H1 (cell line): ENCODE results near the gene TACC2. TPM values are rescaled to one million over a fixed set of nuclear protein-coding genes. Genes with fewer than 3 reads are reported as not detected.

Experiments
- CTCF ChIA-PET: fragments of 300-600 bp; sonication (Branson Sonifier 250); formaldehyde crosslinking; loops from one replicate; lab custom pipeline; 2021; ENCODE audit not compliant: partially characterized antibody; lab: Charles Lee
- POLR2A ChIA-PET: fragments of 300-600 bp; sonication (Branson Sonifier 250); formaldehyde crosslinking; loops from one replicate; lab custom pipeline; 2021; ENCODE audit warnings: inconsistent platforms; ENCODE audit not compliant: partially characterized antibody; lab: Charles Lee
- DNase-seq, 2 experiments: peaks; one replicate each; pipeline versions ENCODE4 v3.0.0 to v3.0.0-alpha.2; 2010 to 2022; ENCODE audit warnings: low spot score in 2 of 2, low read depth in 1 of 2, mixed read lengths in 1 of 2
- FAIRE-seq: peaks from 2 replicates; lab custom pipeline; 2011; peaks lifted over from hg19 to GRCh38; lab: Jason Lieb, UNC
- H2AFZ ChIP-seq: 2 replicates; pipeline ENCODE4 v1.8.1; 2012; ENCODE audit warnings: low read length, inconsistent platforms
- H2AK5ac ChIP-seq: 2 replicates; pipeline ENCODE4 v1.6.1; 2013; ENCODE audit warnings: low read depth, low read length
- H2BK120ac ChIP-seq: replicated peaks from 2 replicates; pipeline ENCODE3; 2013; ENCODE audit warnings: low read depth, low read length, inconsistent platforms
- H2BK12ac ChIP-seq: 2 replicates; pipeline ENCODE4 v1.6.1; 2013; ENCODE audit warnings: low read depth, low read length
- H2BK15ac ChIP-seq: 2 replicates; pipeline ENCODE4 v1.6.1; 2013; ENCODE audit warnings: low read length
- H2BK20ac ChIP-seq: 2 replicates; pipeline ENCODE4 v1.6.1; 2013; ENCODE audit warnings: low read length
- H2BK5ac ChIP-seq: 2 replicates; pipeline ENCODE4 v1.6.1; 2013; ENCODE audit warnings: low read depth, low read length
- H3K14ac ChIP-seq: 2 replicates; pipeline ENCODE4 v1.6.1; 2013; ENCODE audit warnings: inconsistent platforms; ENCODE audit not compliant: insufficient read length
- H3K18ac ChIP-seq: 2 replicates; pipeline ENCODE4 v1.6.1; 2013; ENCODE audit warnings: low read length; ENCODE audit errors: extremely low read depth
- H3K23ac ChIP-seq: 2 replicates; pipeline ENCODE4 v1.6.1; 2013; ENCODE audit warnings: inconsistent platforms; ENCODE audit not compliant: insufficient read length
- H3K23me2 ChIP-seq: 2 replicates; pipeline ENCODE4 v1.6.1; 2013; ENCODE audit warnings: low read depth, low read length
- H3K27ac ChIP-seq: 2 replicates; pipeline ENCODE4 v1.6.1; 2011; ENCODE audit warnings: low read depth, low read length, inconsistent platforms
- H3K27me3 ChIP-seq, 4 experiments: replicated peaks in 1 of 4; 1 replicate in 1 of 4; 2 replicates in 3 of 4; pipeline versions ENCODE4 v1.6.1 to v1.8.1; 2011 to 2013; ENCODE audit warnings: low read length in 3 of 4, mild to moderate bottlenecking in 3 of 4, inconsistent platforms in 2 of 4, mixed read lengths in 2 of 4, moderate library complexity in 1 of 4; ENCODE audit not compliant: control insufficient read depth in 3 of 4, insufficient read depth in 3 of 4; ENCODE audit errors: extremely low read depth in 1 of 4
- H3K36me3 ChIP-seq, 4 experiments: 2 replicates each; pipeline versions ENCODE4 v1.6.1 to v1.8.1; 2011 to 2013; ENCODE audit warnings: mild to moderate bottlenecking in 4 of 4, low read length in 3 of 4, moderate library complexity in 2 of 4, control low read depth in 1 of 4, inconsistent platforms in 1 of 4; ENCODE audit not compliant: insufficient read depth in 4 of 4, control insufficient read depth in 2 of 4
- H3K4ac ChIP-seq: replicated peaks from 2 replicates; pipeline ENCODE3; 2013; ENCODE audit warnings: low read length, low read depth, mixed read lengths, inconsistent platforms; ENCODE audit not compliant: insufficient read length
- H3K4me1 ChIP-seq, 4 experiments: replicated peaks in 1 of 4; 1 replicate in 1 of 4; 2 replicates in 3 of 4; pipeline versions ENCODE4 v1.6.1 to v1.8.1; 2011 to 2013; ENCODE audit warnings: low read length in 3 of 4, inconsistent platforms in 2 of 4, mixed read lengths in 1 of 4; ENCODE audit not compliant: insufficient read depth in 4 of 4, control insufficient read depth in 3 of 4
- H3K4me2 ChIP-seq, 2 experiments: 2 replicates each; pipeline versions ENCODE4 v1.6.1 to v1.8.1; 2011 to 2013; ENCODE audit warnings: low read depth in 2 of 2, low read length in 2 of 2, control low read depth in 1 of 2, inconsistent platforms in 1 of 2, mild to moderate bottlenecking in 1 of 2; ENCODE audit not compliant: insufficient read depth in 1 of 2
- H3K4me3 ChIP-seq, 4 experiments: fragments of 200-600, 300-600 bp in 1 of 4; sonication (generic), shearing (Covaris generic), sonication (Bioruptor Twin) in 1 of 4; 2 replicates each; pipeline versions ENCODE4 v1.5.1 to v1.8.1; 2011 to 2016; ENCODE audit warnings: low read length in 4 of 4, low read depth in 3 of 4, control low read depth in 2 of 4, inconsistent platforms in 2 of 4, mild to moderate bottlenecking in 2 of 4, mixed read lengths in 1 of 4, moderate library complexity in 1 of 4; ENCODE audit not compliant: insufficient read depth in 2 of 4; ENCODE audit errors: extremely low read depth in 1 of 4
- H3K56ac ChIP-seq: replicated peaks from 2 replicates; pipeline ENCODE3; 2013; ENCODE audit warnings: low read depth, mild to moderate bottlenecking, mixed read lengths, low read length, inconsistent platforms; ENCODE audit not compliant: insufficient read length
- H3K79me1 ChIP-seq: 2 replicates; pipeline ENCODE4 v1.6.1; 2013; ENCODE audit warnings: low read depth, low read length, control low read depth
- H3K79me2 ChIP-seq, 2 experiments: 2 replicates each; pipeline versions ENCODE4 v1.6.1 to v1.8.1; 2012 to 2013; ENCODE audit warnings: low read length in 2 of 2, mild to moderate bottlenecking in 2 of 2, inconsistent platforms in 1 of 2; ENCODE audit not compliant: insufficient read depth in 2 of 2, control insufficient read depth in 1 of 2
- H3K9ac ChIP-seq, 4 experiments: replicated peaks in 1 of 4; 1 replicate in 1 of 4; 2 replicates in 3 of 4; pipeline versions ENCODE4 v1.6.1 to v1.8.1; 2011 to 2013; ENCODE audit warnings: low read depth in 3 of 4, low read length in 3 of 4, control low read depth in 2 of 4, mild to moderate bottlenecking in 2 of 4, moderate library complexity in 2 of 4, inconsistent platforms in 1 of 4; ENCODE audit errors: extremely low read depth in 1 of 4
- H3K9me3 ChIP-seq, 2 experiments: 2 replicates each; pipeline versions ENCODE4 v1.6.1 to v1.8.1; 2012 to 2013; ENCODE audit warnings: mild to moderate bottlenecking in 2 of 2, moderate library complexity in 2 of 2, control low read depth in 1 of 2, inconsistent platforms in 1 of 2, low read depth in 1 of 2, low read length in 1 of 2, mixed read lengths in 1 of 2; ENCODE audit not compliant: insufficient read depth in 2 of 2
- H4K20me1 ChIP-seq, 2 experiments: replicated peaks in 1 of 2; 2 replicates each; pipeline versions ENCODE3 to v1.8.1; 2011 to 2013; ENCODE audit warnings: inconsistent platforms in 2 of 2, low read length in 2 of 2, mild to moderate bottlenecking in 1 of 2; ENCODE audit not compliant: insufficient read depth in 2 of 2, control insufficient read depth in 1 of 2
- H4K5ac ChIP-seq: 2 replicates; pipeline ENCODE4 v1.6.1; 2013; ENCODE audit warnings: low read length, low read depth, mixed read lengths, inconsistent platforms; ENCODE audit not compliant: insufficient read length
- H4K8ac ChIP-seq: 2 replicates; pipeline ENCODE4 v1.8.0; 2013; ENCODE audit warnings: mild to moderate bottlenecking, moderate library complexity, low read length, inconsistent platforms; ENCODE audit not compliant: insufficient read depth; ENCODE audit errors: extremely low read depth
- H4K91ac ChIP-seq: replicated peaks from 2 replicates; pipeline ENCODE3; 2013; ENCODE audit warnings: low read length, mixed read lengths, inconsistent platforms; ENCODE audit not compliant: insufficient read length
- BACH1 ChIP-seq: IDR thresholded peaks from 2 replicates; pipeline ENCODE4 v1.6.1; 2012; ENCODE audit warnings: low read length, improper control_type of control experiment
- CREB1 ChIP-seq: IDR thresholded peaks from 2 replicates; pipeline ENCODE4 v1.6.1; 2012; ENCODE audit warnings: inconsistent platforms
- KDM5A ChIP-seq: fragments of 200-600 bp; IDR thresholded peaks from 2 replicates; pipeline ENCODE4 v1.7.1; 2012; ENCODE audit warnings: mild to moderate bottlenecking, low read length, inconsistent platforms, mixed read lengths
- NANOG ChIP-seq: IDR thresholded peaks from 2 replicates; pipeline ENCODE4 v1.6.1; 2011; ENCODE audit warnings: low read length, low read depth, mild to moderate bottlenecking, inconsistent platforms; ENCODE audit not compliant: insufficient read depth, poor library complexity, severe bottlenecking
- PHF8 ChIP-seq: fragments of 200-600 bp; sonication (generic); conservative IDR thresholded peaks from 2 replicates; pipeline ENCODE4 v1.7.1; 2012; ENCODE audit warnings: low read depth, mild to moderate bottlenecking, inconsistent platforms, low read length, moderate library complexity
- POLR2A ChIP-seq, 2 experiments: IDR thresholded peaks; 1 replicate in 1 of 2; 2 replicates in 1 of 2; pipeline ENCODE4 v1.6.1; 2011; ENCODE audit warnings: low read depth in 2 of 2, low read length in 2 of 2, mild to moderate bottlenecking in 2 of 2; ENCODE audit errors: control extremely low read depth in 1 of 2
- RBBP5 ChIP-seq: IDR thresholded peaks from 2 replicates; pipeline ENCODE4 v1.7.1; 2012; ENCODE audit warnings: low read depth, mild to moderate bottlenecking, inconsistent platforms, low read length, moderate library complexity, borderline replicate concordance
- SIN3A ChIP-seq, 2 experiments: IDR thresholded peaks in 1 of 2; conservative IDR thresholded peaks in 1 of 2; 2 replicates each; pipeline ENCODE4 v1.6.1; 2011 to 2012; ENCODE audit warnings: low read length in 2 of 2, improper control_type of control experiment in 1 of 2, low read depth in 1 of 2, mild to moderate bottlenecking in 1 of 2
- SP2 ChIP-seq: IDR thresholded peaks from 2 replicates; pipeline ENCODE4 v1.6.1; 2012; ENCODE audit warnings: mild to moderate bottlenecking, low read length, inconsistent platforms
- WGBS, 2 experiments: shearing (Covaris generic) in 1 of 2; methylation state at CpG; one replicate each; pipeline versions ENCODE4 v1.1.6 to v1.1.7; 2013 to 2015; ENCODE audit warnings: low lambda C conversion rate in 2 of 2, mixed read lengths in 2 of 2, inconsistent platforms in 1 of 2, low coverage in 1 of 2, missing lambda C conversion rate in 1 of 2; ENCODE audit not compliant: insufficient replicate concordance in 2 of 2, insufficient coverage in 1 of 2, insufficient read length in 1 of 2; ENCODE audit errors: extremely low coverage in 1 of 2, missing lambda C conversion rate in 1 of 2; 5-methylcytosine and 5-hydroxymethylcytosine counted together
- polyA plus RNA-seq, 7 experiments: library from polyadenylated mRNA; depleted of rRNA in 3 of 7; stranded (reverse) in 5 of 7; unstranded in 2 of 7; fragments of >200 nt in 5 of 7; fragments of 200-250 nt in 2 of 7; gene quantifications; 1 replicate in 5 of 7; 2 replicates in 1 of 7; 4 replicates in 1 of 7; pipeline versions ENCODE4 v1.2.1 to v1.2.3, GENCODE V29; 2011 to 2013; ENCODE audit warnings: missing spikeins in 2 of 7, mixed read lengths in 2 of 7
- total RNA-seq: library from RNA; stranded (reverse); fragmentation: NEBNext Ultra II Directional; extraction: Animal tissue kit (Norgen Biotek cat#: 25700); gene quantifications from 2 replicates; pipeline ENCODE4 v1.2.1, GENCODE V29; 2021
- TF ChIP-seq, protein P1 (sequence below): IDR thresholded peaks from 2 replicates; pipeline ENCODE4 v1.6.1; 2011; ENCODE audit warnings: low read length, improper control_type of control experiment

TACC2 gene
- total and polyA plus RNA-seq, 2 of the 8 experiments (the other 6 are each of a cell fraction or from before 2014, with no cell fraction given) = 21.2 to 46.6 TPM

DNA sequence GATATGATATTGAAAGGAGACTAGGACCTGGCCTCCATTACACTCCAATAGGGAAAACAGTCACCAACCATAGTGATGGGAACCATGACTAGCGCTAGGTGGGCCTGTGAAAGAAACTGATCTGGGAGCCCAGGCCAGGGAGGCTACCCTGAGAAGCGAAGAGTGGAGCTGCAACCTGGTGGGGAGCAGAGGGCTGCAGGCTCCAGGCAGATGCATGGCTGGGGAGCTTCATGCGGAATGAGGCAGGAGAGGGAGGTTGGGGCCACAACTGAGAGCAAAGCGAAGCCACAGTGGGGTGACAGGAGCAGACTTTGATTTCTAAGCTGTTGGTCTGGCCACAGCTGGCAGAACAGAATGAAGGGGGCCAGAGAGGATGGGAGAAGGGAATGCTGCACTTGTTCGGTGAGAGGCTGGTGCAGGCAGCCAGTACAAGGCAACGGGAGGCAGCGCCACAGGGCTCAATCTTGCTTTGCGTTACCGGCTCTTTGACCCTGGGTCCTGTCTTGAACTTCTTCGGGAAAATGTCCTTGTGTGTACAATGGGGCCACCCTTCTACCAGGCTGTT is 88.4 kb downstream of the TACC2 start:
- no peak overlapping the region for H3K4ac ChIP-seq
- H2BK15ac ChIP-seq = no peak overlapping the region
- no peak overlapping the region for H3K4me2 ChIP-seq
- no peak overlapping the region for H3K27ac ChIP-seq
- H2BK120ac ChIP-seq = no peak overlapping the region
- no peaks in the 10 kb centered on the region for H4K20me1 ChIP-seq
- no peak overlapping the region for H2BK20ac ChIP-seq
- no peaks in the 10 kb centered on the region for H3K79me1 ChIP-seq
- no peak overlapping the region for H3K23ac ChIP-seq
- FAIRE-seq (no peak), DNase-seq (no peak)
- H3K14ac ChIP-seq = no peak overlapping the region
- WGBS, 2 experiments = 95% methylated on average over 10 of the region's 10 CpGs; no CpG with 5 or more reads in 1 of the 2 experiments
- H3K4me3 ChIP-seq = no peak overlapping the region
- no peak overlapping the region for H4K5ac ChIP-seq
- H2AFZ ChIP-seq = no peak overlapping the region
- H3K79me2 ChIP-seq = no peaks in the 10 kb centered on the region
- no peak overlapping the region for H2AK5ac ChIP-seq
- ChIA-PET CTCF (interaction anchor here (0.5 to 0.7 kb wide), 2 partner anchors 26 to 1076 kb away, joined by 3 read pairs; no protein-coding TSS in a partner anchor), POLR2A (interaction anchor here (1.0 kb wide), 1 partner anchor 86 kb away, joined by 3 read pairs; no protein-coding TSS in a partner anchor)
- H2BK12ac ChIP-seq = no peak overlapping the region
- no peaks in the 10 kb centered on the region for H3K27me3 ChIP-seq
- H3K4me1 ChIP-seq = peaks cover 0 to 4% (median 0%) of the 10 kb centered on the region in 4 experiments; a peak in 2 of 7 replicates
- H3K9ac ChIP-seq = no peak overlapping the region
- no peaks in the 10 kb centered on the region for H3K23me2 ChIP-seq
- H3K36me3 ChIP-seq = no peaks in the 10 kb centered on the region
- H3K56ac ChIP-seq = no peak overlapping the region
- no peak for TF ChIP-seq SIN3A (conservative IDR thresholded peaks at IDR 0.05 in 1 of 2, IDR thresholded peaks at IDR 0.05 in 1 of 2; ENCODE audit: low read depth in 1 of 2, low read length in 2 of 2)
- TF ChIP-seq PHF8 = no peak
- TF ChIP-seq NANOG = no peak
- TF ChIP-seq POLR2A (IDR thresholded peaks at IDR 0.05; ENCODE audit: control extremely low read depth in 1 of 2, low read depth in 2 of 2, low read length in 2 of 2) = no peak
- TF ChIP-seq KDM5A = no peak
- TF ChIP-seq BACH1 = no peak
- no peak for TF ChIP-seq RBBP5
- no peak for TF ChIP-seq SP2
- no peak for TF ChIP-seq CREB1
- TF ChIP-seq, protein P1, sequence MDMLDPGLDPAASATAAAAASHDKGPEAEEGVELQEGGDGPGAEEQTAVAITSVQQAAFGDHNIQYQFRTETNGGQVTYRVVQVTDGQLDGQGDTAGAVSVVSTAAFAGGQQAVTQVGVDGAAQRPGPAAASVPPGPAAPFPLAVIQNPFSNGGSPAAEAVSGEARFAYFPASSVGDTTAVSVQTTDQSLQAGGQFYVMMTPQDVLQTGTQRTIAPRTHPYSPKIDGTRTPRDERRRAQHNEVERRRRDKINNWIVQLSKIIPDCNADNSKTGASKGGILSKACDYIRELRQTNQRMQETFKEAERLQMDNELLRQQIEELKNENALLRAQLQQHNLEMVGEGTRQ = no peak
- no peak overlapping the region; the same call in 1 of the 2 replicates for H4K8ac ChIP-seq
- no peaks in the 10 kb centered on the region for H3K9me3 ChIP-seq
- H4K91ac ChIP-seq = no peak overlapping the region
- H2BK5ac ChIP-seq = 0 out of 2 replicates have a peak overlapping the region, but pooled peaks have one; percentile 66
- H3K18ac ChIP-seq = no peak overlapping the region
